Activated CD4-positive, alpha-beta memory T cell treated with anti-CD3 and anti-CD28 coated beads, Interleukin-2, amount 10 ng/mL, durations not matched to agents 7 days and 5 days (primary cell): ENCODE data around the gene EPS8L1. TPM values are rescaled to one million over a fixed set of nuclear protein-coding genes. Genes with fewer than 3 reads are reported as not detected.

ENCODE experiments used
- CTCF ChIA-PET: fragments of 350-600 bp; sonication (Branson Sonifier 250); formaldehyde crosslinking; loops from one replicate; lab custom pipeline; 2021; ENCODE audit warnings: antibody characterized with exemption, inconsistent platforms; lab: Charles Lee
- POLR2A ChIA-PET: fragments of 350-600 bp; sonication (Branson Sonifier 250); formaldehyde crosslinking; loops from one replicate; lab custom pipeline; 2021; ENCODE audit warnings: antibody characterized with exemption; lab: Charles Lee
- DNase-seq: peaks from one replicate; pipeline ENCODE4 v3.0.0-alpha.2; 2020
- H3K27ac Mint-ChIP-seq: one replicate; pipeline ENCODE4 v1.8.0; 2021; ENCODE audit warnings: mild to moderate bottlenecking, mixed read lengths
- H3K27me3 Mint-ChIP-seq: one replicate; pipeline ENCODE4 v1.8.0; 2021; ENCODE audit warnings: mixed read lengths
- H3K36me3 Mint-ChIP-seq: one replicate; pipeline ENCODE4 v1.8.0; 2021; ENCODE audit warnings: low read depth, mixed read lengths
- H3K4me1 Mint-ChIP-seq: one replicate; pipeline ENCODE4 v1.8.0; 2021; ENCODE audit warnings: mixed read lengths
- H3K4me3 Mint-ChIP-seq: one replicate; pipeline ENCODE4 v1.8.0; 2021; ENCODE audit warnings: mild to moderate bottlenecking, mixed read lengths
- H3K9me3 Mint-ChIP-seq: one replicate; pipeline ENCODE4 v1.8.0; 2021; ENCODE audit warnings: mixed read lengths
- total RNA-seq, 2 experiments: library from RNA; stranded (reverse); gene quantifications; one replicate each; pipeline ENCODE4 v1.2.3, GENCODE V29; 2021

EPS8L1 gene
- total RNA-seq, 2 experiments from 2014 or later, result 6.9 to 7.6 TPM

- CTCF ChIA-PET, result interaction anchor here (1.2 kb wide), 1 partner anchor 74 kb away, joined by 3 read pairs; no protein-coding TSS in a partner anchor
- peaks cover 55% of the 10 kb centered on the region for H3K27me3 Mint-ChIP-seq
Observed at GRCh38 chr19:55085923-55086715, 10.4 kb downstream of the EPS8L1 start.

GRCh38 chr19:55086730-55087541 lies 11.3 kb downstream of the EPS8L1 start:
- peaks cover 27% of the 10 kb centered on the region for H3K36me3 Mint-ChIP-seq
- POLR2A ChIA-PET, result interaction anchor here (0.9 to 1.7 kb wide), 6 partner anchors 9 to 320 kb away, joined by 3 to 8 read pairs (median 3); partner anchors contain the start of genes PPP1R12C and RDH13

More at GRCh38 chr19:55085923-55086715, 10.4 kb downstream of the EPS8L1 start:
- H3K36me3 Mint-ChIP-seq, result peaks cover 27% of the 10 kb centered on the region
- H3K27ac Mint-ChIP-seq, result no peak overlapping the region
- peaks cover 36% of the 10 kb centered on the region for H3K4me1 Mint-ChIP-seq
- no peaks in the 10 kb centered on the region for H3K9me3 Mint-ChIP-seq
- POLR2A ChIA-PET, result interaction anchor here (1.1 to 1.5 kb wide), 4 partner anchors 10 to 320 kb away, joined by 3 read pairs; no protein-coding TSS in a partner anchor
- no peak for DNase-seq
- H3K4me3 Mint-ChIP-seq, result no peak overlapping the region

GRCh38 chr19:55087542-55087901 lies 11.9 kb downstream of the EPS8L1 start:
- peaks cover 50% of the 10 kb centered on the region for H3K27me3 Mint-ChIP-seq
- no peak for DNase-seq
- no peak overlapping the region for H3K4me3 Mint-ChIP-seq
- CTCF ChIA-PET, result interaction anchor here (1.1 to 2.0 kb wide), 3 partner anchors 48 to 416 kb away, joined by 4 to 6 read pairs (median 4); no protein-coding TSS in a partner anchor
- peaks cover 26% of the 10 kb centered on the region for H3K4me1 Mint-ChIP-seq
- H3K9me3 Mint-ChIP-seq, result no peaks in the 10 kb centered on the region
- no peak overlapping the region for H3K27ac Mint-ChIP-seq
- H3K36me3 Mint-ChIP-seq, result peaks cover 27% of the 10 kb centered on the region
- POLR2A ChIA-PET, result interaction anchor here (0.9 to 1.7 kb wide), 2 partner anchors 25 to 29 kb away, joined by 3 to 8 read pairs; partner anchors contain the start of genes PPP1R12C and RDH13

More at GRCh38 chr19:55086730-55087541, 11.3 kb downstream of the EPS8L1 start:
- peaks cover 53% of the 10 kb centered on the region for H3K27me3 Mint-ChIP-seq
- H3K4me3 Mint-ChIP-seq, result no peak overlapping the region
- H3K4me1 Mint-ChIP-seq, result peaks cover 32% of the 10 kb centered on the region
- CTCF ChIA-PET, result no interaction called here
- H3K9me3 Mint-ChIP-seq, result no peaks in the 10 kb centered on the region
- peak; percentile 48 for DNase-seq
- H3K27ac Mint-ChIP-seq, result no peak overlapping the region

GRCh38 chr19:55088021-55088451 lies 12.4 kb downstream of the EPS8L1 start:
- no peak overlapping the region for H3K4me3 Mint-ChIP-seq
- peaks cover 45% of the 10 kb centered on the region for H3K27me3 Mint-ChIP-seq
- peaks cover 21% of the 10 kb centered on the region for H3K4me1 Mint-ChIP-seq
- no peak overlapping the region for H3K27ac Mint-ChIP-seq
- POLR2A ChIA-PET, result interaction anchor here (0.8 to 1.7 kb wide), 2 partner anchors 29 to 207 kb away, joined by 3 to 8 read pairs; partner anchors contain the start of gene PPP1R12C
- peaks cover 27% of the 10 kb centered on the region for H3K36me3 Mint-ChIP-seq
- CTCF ChIA-PET, result interaction anchor here (0.6 to 2.0 kb wide), 10 partner anchors 13 to 416 kb away, joined by 3 to 10 read pairs (median 4); partner anchors contain the start of gene KMT5C
- H3K9me3 Mint-ChIP-seq, result no peaks in the 10 kb centered on the region
- DNase-seq, result no peak

- H3K36me3 Mint-ChIP-seq, result peaks cover 27% of the 10 kb centered on the region
- ChIA-PET POLR2A (interaction anchor here (0.6 to 1.7 kb wide), 4 partner anchors 27 to 387 kb away, joined by 3 to 8 read pairs (median 4); partner anchors contain the start of gene PPP1R12C), CTCF (interaction anchor here (0.6 to 2.0 kb wide), 15 partner anchors 13 to 1567 kb away, joined by 3 to 10 read pairs (median 3); partner anchors contain the start of genes DNAAF3 and KMT5C)
- H3K27me3 Mint-ChIP-seq, result peaks cover 42% of the 10 kb centered on the region
- H3K4me3 Mint-ChIP-seq, result no peak overlapping the region
- DNase-seq, result peak; percentile 79
- peaks cover 20% of the 10 kb centered on the region for H3K4me1 Mint-ChIP-seq
- no peaks in the 10 kb centered on the region for H3K9me3 Mint-ChIP-seq
- H3K27ac Mint-ChIP-seq, result no peak overlapping the region
Observed at GRCh38 chr19:55088543-55089341, 13.1 kb downstream of the EPS8L1 start.

GRCh38 chr19:55089342-55089944 lies 13.8 kb downstream of the EPS8L1 start:
- no peak for DNase-seq
- H3K27ac Mint-ChIP-seq, result no peak overlapping the region
- peaks cover 35% of the 10 kb centered on the region for H3K27me3 Mint-ChIP-seq
- H3K4me1 Mint-ChIP-seq, result peaks cover 20% of the 10 kb centered on the region
- H3K4me3 Mint-ChIP-seq, result no peak overlapping the region
- POLR2A ChIA-PET, result interaction anchor here (0.6 to 1.0 kb wide), 2 partner anchors 27 to 387 kb away, joined by 3 to 6 read pairs; no protein-coding TSS in a partner anchor
- H3K9me3 Mint-ChIP-seq, result no peaks in the 10 kb centered on the region
- H3K36me3 Mint-ChIP-seq, result peaks cover 27% of the 10 kb centered on the region
- CTCF ChIA-PET, result interaction anchor here (0.6 to 2.0 kb wide), 8 partner anchors 9 to 1566 kb away, joined by 3 to 10 read pairs (median 3); partner anchors contain the start of gene DNAAF3

- ChIA-PET POLR2A (no interaction called here), CTCF (interaction anchor here (1.2 to 1.5 kb wide), 2 partner anchors 10 to 76 kb away, joined by 3 to 4 read pairs; partner anchors contain the start of gene DNAAF3)
- no peak overlapping the region for H3K27ac Mint-ChIP-seq
- H3K9me3 Mint-ChIP-seq, result no peaks in the 10 kb centered on the region
- no peak for DNase-seq
- H3K4me1 Mint-ChIP-seq, result peaks cover 20% of the 10 kb centered on the region
- peaks cover 25% of the 10 kb centered on the region for H3K27me3 Mint-ChIP-seq
- H3K4me3 Mint-ChIP-seq, result no peak overlapping the region
- peaks cover 34% of the 10 kb centered on the region for H3K36me3 Mint-ChIP-seq
Observed at GRCh38 chr19:55090564-55090963, 14.9 kb downstream of the EPS8L1 start.

- ChIA-PET CTCF (no interaction called here), POLR2A (no interaction called here)
- DNase-seq, result no peak
- H3K36me3 Mint-ChIP-seq, result peaks cover 34% of the 10 kb centered on the region
- peaks cover 18% of the 10 kb centered on the region for H3K27me3 Mint-ChIP-seq
- H3K9me3 Mint-ChIP-seq, result no peaks in the 10 kb centered on the region
- H3K4me1 Mint-ChIP-seq, result peaks cover 20% of the 10 kb centered on the region
- no peak overlapping the region for H3K27ac Mint-ChIP-seq
- no peak overlapping the region for H3K4me3 Mint-ChIP-seq
Observed at GRCh38 chr19:55091126-55091910, 15.6 kb downstream of the EPS8L1 start.

- Mint-ChIP-seq H3K27ac (no peak overlapping the region), H3K27me3 (peaks cover 16% of the 10 kb centered on the region), H3K4me1 (peaks cover 18% of the 10 kb centered on the region), H3K4me3 (no peak overlapping the region), H3K36me3 (peaks cover 34% of the 10 kb centered on the region), H3K9me3 (no peaks in the 10 kb centered on the region)
- POLR2A ChIA-PET, result no interaction called here
- CTCF ChIA-PET, result no interaction called here
- DNase-seq, result no peak
Observed at GRCh38 chr19:55091955-55092354, 16.3 kb downstream of the EPS8L1 start.

GRCh38 chr19:55092423-55093318 lies 17.0 kb downstream of the EPS8L1 start:
- peaks cover 11% of the 10 kb centered on the region for H3K4me1 Mint-ChIP-seq
- H3K9me3 Mint-ChIP-seq, result no peaks in the 10 kb centered on the region
- ChIA-PET CTCF (no interaction called here), POLR2A (no interaction called here)
- peaks cover 9% of the 10 kb centered on the region for H3K27me3 Mint-ChIP-seq
- peaks cover 29% of the 10 kb centered on the region for H3K36me3 Mint-ChIP-seq
- H3K27ac Mint-ChIP-seq, result no peak overlapping the region
- H3K4me3 Mint-ChIP-seq, result no peak overlapping the region
- no peak for DNase-seq
